GM12865 (cell line): ENCODE results near the gene SLC4A3.

ENCODE experiments used
- DNase-seq: peaks from one replicate; pipeline ENCODE4 v3.0.0; 2010; ENCODE audit warnings: low read depth
- H3K4me3 ChIP-seq: 2 replicates; pipeline ENCODE4 v1.5.1; 2011; ENCODE audit warnings: mild to moderate bottlenecking, low read depth, low read length, control low read depth
- TF ChIP-seq, protein P1 (sequence below): IDR thresholded peaks from 2 replicates; pipeline ENCODE4 v1.5.1; 2011; ENCODE audit warnings: low read length, control low read depth, low read depth, inconsistent platforms; ENCODE audit not compliant: insufficient read depth; ENCODE audit errors: missing control alignments

The SLC4A3 gene

GRCh38 chr2:219605607-219605954 is 21.8 kb upstream of the SLC4A3 start:
- TF ChIP-seq, protein P1, sequence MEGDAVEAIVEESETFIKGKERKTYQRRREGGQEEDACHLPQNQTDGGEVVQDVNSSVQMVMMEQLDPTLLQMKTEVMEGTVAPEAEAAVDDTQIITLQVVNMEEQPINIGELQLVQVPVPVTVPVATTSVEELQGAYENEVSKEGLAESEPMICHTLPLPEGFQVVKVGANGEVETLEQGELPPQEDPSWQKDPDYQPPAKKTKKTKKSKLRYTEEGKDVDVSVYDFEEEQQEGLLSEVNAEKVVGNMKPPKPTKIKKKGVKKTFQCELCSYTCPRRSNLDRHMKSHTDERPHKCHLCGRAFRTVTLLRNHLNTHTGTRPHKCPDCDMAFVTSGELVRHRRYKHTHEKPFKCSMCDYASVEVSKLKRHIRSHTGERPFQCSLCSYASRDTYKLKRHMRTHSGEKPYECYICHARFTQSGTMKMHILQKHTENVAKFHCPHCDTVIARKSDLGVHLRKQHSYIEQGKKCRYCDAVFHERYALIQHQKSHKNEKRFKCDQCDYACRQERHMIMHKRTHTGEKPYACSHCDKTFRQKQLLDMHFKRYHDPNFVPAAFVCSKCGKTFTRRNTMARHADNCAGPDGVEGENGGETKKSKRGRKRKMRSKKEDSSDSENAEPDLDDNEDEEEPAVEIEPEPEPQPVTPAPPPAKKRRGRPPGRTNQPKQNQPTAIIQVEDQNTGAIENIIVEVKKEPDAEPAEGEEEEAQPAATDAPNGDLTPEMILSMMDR, result no peak
- no peak for DNase-seq
- no peak overlapping the region for H3K4me3 ChIP-seq

DNA sequence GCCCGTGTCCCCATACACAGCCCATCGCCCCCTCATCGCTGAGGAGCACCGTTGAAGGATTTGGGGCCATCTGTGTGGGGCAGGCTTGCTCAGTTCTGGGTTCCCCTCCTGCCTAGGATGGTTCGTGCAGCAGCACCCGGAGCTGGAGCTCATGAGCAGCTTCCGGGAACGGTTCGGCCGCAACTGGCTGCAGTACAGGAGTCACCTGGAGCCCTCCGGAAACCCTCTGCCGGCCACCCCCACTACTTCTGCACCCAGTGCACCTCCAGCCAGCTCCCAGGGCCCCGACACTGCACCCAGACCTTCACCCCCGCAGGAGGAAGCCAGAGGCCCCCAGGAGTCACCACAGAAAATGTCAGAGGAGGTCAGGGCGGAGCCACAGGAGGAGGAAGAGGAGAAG is 19.5 kb upstream of the SLC4A3 start:
- DNase-seq, result no peak
- TF ChIP-seq, protein P1, result no peak
- H3K4me3 ChIP-seq, result no peak overlapping the region

DNA sequence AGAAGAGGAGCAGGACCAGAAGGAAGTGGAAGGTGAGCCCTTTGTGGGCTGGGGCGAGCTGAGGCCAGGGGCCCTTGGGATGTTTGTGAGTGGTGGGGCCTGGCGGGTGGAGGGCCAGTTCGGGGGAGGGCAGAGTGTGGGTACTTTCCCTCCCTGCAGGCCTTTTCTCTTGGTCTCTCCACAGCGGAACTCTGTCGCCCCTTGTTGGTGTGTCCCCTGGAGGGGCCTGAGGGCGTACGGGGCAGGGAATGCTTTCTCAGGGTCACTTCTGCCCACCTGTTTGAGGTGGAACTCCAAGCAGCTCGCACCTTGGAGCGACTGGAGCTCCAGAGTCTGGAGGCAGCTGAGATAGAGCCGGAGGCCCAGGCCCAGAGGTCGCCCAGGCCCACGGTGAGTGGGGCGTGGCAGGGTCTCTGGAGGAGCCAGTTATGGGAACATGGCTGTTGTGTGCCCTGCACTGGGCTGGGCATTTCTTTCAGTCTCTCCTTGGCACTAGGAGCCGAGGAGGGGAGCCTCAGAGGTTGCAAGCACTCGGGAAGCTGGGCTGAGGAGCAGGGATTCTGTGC is 18.9 kb upstream of the SLC4A3 start:
- TF ChIP-seq, protein P1, result no peak
- H3K4me3 ChIP-seq, result no peak overlapping the region
- DNase-seq, result no peak

DNA sequence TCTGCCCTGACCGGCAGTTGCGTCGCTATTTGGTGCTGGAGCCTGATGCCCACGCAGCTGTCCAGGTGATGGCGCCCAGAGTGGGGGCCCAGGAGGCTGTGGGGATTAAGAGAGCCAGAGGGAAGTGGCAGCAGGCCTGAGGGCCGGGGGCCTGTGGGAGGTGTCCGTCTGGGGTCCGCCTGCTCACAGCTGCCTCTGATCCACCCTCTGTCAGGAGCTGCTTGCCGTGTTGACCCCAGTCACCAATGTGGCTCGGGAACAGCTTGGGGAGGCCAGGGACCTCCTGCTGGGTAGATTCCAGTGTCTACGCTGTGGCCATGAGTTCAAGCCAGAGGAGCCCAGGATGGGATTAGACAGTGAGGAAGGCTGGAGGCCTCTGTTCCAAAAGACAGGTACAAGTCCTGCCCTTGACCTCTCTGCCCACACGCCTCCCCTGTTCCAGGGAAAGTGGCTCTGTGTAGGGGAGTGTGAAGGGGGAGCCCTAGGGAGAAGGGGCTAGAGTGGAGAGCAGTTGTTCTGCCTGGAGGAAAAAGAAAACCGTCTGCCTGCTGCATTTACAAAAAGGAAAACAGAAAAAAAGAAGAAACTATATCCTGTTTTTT is 18.2 kb upstream of the SLC4A3 start:
- no peak for DNase-seq
- H3K4me3 ChIP-seq, result no peak overlapping the region
- TF ChIP-seq, protein P1, result no peak

- no peak for DNase-seq
Measured at GRCh38 chr2:219611306-219611705, 16.1 kb upstream of the SLC4A3 start.

GRCh38 chr2:219611866-219612576 is 15.4 kb upstream of the SLC4A3 start:
- H3K4me3 ChIP-seq, result no peak overlapping the region
- TF ChIP-seq, protein P1, result no peak
- no peak for DNase-seq

More at GRCh38 chr2:219611306-219611705, 16.1 kb upstream of the SLC4A3 start:
- no peak overlapping the region for H3K4me3 ChIP-seq
- TF ChIP-seq, protein P1, result no peak
